Measurements from ENCODE around the gene FOXO3.
A peak's percentile ranks its signal among the peaks of the same experiment; 100 is the strongest.
"Not testable (repeated sequence)": the region's sequence is repeated elsewhere in the genome, so short reads cannot be mapped to it uniquely, and the experiment has no call there.

The FOXO3 gene

DNA sequence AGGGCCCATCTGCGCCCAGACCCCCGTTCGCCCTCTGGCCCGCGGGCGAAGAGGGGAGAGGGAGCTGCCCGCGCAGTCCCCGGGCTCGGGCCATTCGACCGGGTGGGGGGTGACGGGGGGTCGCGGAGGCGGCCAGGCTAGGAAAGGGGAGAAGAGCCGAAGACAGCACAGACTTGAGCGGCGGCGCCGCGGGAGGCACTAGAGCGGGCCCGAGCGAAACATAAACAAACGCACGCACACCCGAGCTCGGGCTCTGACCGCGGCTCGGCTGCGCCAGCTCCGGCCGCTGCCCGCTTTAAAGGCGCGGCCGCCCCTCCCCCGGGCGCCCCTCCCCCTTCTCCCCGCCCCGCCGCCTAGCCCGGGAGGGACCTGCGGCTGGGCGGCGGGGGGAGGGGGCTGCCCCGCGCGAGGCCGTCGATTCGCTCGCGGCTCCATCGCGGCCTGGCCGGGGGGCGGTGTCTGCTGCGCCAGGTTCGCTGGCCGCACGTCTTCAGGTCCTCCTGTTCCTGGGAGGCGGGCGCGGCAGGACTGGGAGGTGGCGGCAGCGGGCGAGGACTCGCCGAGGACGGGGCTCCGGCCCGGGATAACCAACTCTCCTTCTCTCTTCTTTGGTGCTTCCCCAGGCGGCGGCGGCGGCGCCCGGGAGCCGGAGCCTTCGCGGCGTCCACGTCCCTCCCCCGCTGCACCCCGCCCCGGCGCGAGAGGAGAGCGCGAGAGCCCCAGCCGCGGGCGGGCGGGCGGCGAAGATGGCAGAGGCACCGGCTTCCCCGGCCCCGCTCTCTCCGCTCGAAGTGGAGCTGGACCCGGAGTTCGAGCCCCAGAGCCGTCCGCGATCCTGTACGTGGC lies at the start of gene FOXO3:
FOXO3 (plus strand) TSS at position 455 of the 846 bp plus-strand sequence; CDS start at position 747, 292 bp downstream.
- peak; percentile 62 for DNase-seq (ENCODE audit: low read depth, low spot score)
- peak within 1 kb of the TSS; percentile 92 for H3K27ac ChIP-seq

GRCh38 chr6:108518714-108519576 lies 41.8 kb upstream of the FOXO3 start:
- no peak overlapping the region for H3K27ac ChIP-seq
- no peak for DNase-seq (ENCODE audit: low read depth, low spot score)

DNA sequence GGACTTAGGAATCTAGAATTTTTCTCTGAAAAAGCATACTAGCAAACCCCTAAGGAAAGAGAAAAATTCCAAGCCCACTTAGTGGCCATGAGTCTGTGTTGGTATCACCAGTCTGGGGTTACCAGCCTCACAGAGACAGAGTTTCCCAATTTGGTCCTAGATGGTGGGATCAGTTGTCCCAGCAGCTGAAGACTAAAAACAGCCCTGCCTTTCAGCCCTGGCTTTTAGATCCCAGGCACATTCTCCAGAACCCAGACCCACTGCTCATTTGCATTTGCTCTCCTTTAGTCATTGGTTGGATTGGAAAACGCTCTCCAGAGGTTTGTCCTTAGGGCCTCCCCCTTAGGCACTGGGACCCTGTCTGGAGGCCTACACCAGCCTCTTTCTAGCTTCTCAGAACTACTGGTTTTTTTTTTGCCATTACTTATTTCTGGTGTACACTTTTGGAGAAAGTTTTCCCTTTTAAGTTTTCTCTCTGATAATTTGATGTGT lies 39.1 kb upstream of the FOXO3 start:
- H3K27ac ChIP-seq: no peak overlapping the region
- no peak for DNase-seq (ENCODE audit: low read depth, low spot score)

DNA sequence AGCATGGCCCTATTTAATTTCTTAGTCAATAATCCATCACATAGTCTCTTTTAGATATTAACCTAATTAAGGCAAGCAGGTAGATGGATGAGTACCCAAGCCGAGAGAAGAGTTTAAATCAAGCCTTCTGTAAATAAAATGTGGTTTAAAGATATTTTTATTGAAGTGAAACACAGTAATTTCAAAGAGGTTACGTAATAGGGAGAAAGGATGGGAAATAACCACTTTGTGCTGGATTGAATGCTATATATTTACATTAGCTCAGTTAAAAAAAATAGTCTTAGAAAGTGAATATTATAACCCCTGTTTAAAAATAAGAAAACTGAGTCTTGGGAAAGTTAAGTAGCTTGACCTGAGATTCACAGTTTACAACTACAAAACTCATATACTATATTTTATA lies 37.0 kb upstream of the FOXO3 start:
- no peak overlapping the region for H3K27ac ChIP-seq
- DNase-seq (ENCODE audit: low read depth, low spot score): no peak

GRCh38 chr6:108524528-108525248 lies 36.0 kb upstream of the FOXO3 start:
- no peak overlapping the region for H3K27ac ChIP-seq
- no peak for DNase-seq (ENCODE audit: low read depth, low spot score)

GRCh38 chr6:108526739-108527174 lies 34.0 kb upstream of the FOXO3 start:
- no peak overlapping the region for H3K27ac ChIP-seq

GRCh38 chr6:108528878-108529277 lies 31.8 kb upstream of the FOXO3 start:
- no peak for DNase-seq (ENCODE audit: low read depth, low spot score)
- no peak overlapping the region for H3K27ac ChIP-seq

More at GRCh38 chr6:108526739-108527174, 34.0 kb upstream of the FOXO3 start:
- DNase-seq (ENCODE audit: low read depth, low spot score): no peak

DNA sequence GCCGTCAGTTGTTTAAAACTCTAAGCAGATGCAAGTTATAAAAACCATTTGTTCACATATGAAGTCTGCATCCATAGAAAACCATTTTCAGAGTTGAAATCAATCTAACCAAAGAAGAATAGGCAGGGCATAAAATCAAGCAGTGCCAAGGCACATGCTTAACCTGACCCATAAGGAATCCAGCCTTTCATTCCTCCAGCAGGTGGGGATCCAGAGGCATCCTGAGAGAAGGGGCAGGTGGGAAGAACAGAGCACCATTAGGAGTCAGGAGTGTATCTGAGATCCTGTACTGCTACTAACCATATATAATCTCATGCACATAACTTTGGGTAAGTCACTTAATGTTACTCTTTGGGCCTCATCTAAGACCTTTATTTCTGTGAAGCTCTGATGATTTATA lies 29.4 kb upstream of the FOXO3 start:
- DNase-seq (ENCODE audit: low read depth, low spot score): no peak

DNA sequence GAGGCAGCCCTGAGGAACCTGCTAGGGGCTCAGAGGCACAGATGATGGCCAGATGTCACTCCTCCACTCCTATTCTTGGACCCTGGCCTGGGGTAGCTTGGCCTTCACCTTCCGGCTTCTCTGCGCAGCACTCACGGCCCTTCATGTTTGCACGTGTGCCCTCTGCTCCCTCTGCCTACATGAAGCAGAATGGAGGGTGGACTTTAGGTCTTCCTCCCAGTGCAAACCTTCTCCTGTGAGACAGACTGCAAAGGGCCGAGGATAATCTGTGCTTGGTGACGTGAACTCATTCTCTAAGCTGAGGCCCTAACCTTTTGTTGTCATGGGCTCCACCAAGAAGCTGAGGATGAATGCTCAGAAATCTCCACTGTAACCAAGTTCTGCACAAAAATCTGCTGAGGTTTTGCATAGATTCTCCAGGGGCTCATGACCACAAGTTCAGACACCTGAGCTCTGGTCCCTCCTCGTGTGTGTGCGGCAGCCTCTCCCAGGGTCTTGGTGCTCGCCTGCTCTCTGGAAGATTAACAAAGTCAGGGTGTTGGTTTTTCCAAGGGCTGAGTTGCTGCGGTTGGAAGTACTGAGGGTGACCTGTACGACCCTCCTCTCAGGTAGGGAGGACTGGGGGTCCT lies 25.5 kb upstream of the FOXO3 start:
- H3K27ac ChIP-seq: no peak overlapping the region
- DNase-seq (ENCODE audit: low read depth, low spot score): no peak

More for the DNA sequence above, 29.4 kb upstream of the FOXO3 start:
- H3K27ac ChIP-seq: no peak overlapping the region

GRCh38 chr6:108535920-108536535 lies 24.7 kb upstream of the FOXO3 start:
- not testable (repeated sequence) for H3K27ac ChIP-seq; DNase-seq (ENCODE audit: low read depth, low spot score)

DNA sequence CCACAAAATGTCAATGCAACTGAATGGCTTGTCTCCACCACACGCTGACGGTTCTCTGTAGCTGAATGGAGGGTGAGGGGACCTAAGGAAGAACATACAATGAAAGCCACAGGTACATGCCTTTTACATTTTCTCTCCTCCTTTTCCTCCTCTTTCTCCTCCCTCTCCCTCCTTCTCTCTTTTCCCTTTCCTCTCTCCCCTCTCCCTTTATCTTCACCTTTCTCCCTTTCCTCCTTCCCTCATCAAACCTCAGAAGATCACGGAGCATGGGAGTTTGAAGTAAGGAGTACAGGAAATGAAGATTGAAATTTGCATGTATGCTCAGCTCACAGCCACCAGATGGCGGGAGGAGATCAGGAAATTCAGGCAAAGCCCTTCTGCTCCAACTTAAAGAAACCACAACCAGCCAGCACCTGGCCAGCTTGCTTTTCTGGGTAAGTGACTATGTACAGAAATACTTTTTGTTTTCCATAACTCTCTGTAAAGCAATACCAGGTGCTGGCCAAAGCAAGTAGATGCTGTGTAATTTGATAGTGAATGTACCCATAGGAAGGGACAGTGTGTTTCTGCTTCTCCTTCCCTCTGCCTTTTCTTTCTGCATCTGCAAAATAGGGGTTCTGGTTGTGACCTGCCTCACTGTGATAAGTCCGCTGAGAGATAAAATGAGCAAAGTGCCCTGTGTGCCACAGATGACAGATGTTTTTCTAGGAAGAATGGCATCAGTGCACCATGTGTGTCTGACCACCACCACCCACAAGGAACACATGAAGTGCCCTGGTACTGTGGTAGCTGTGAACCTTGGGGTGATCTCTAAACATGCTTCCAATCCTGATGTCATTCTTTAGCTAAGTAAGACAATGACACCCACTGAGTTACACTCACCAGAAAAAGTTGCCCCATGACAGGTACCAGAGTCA lies 18.6 kb upstream of the FOXO3 start:
- H3K27ac ChIP-seq: no peak overlapping the region
- no peak for DNase-seq (ENCODE audit: low read depth, low spot score)

DNA sequence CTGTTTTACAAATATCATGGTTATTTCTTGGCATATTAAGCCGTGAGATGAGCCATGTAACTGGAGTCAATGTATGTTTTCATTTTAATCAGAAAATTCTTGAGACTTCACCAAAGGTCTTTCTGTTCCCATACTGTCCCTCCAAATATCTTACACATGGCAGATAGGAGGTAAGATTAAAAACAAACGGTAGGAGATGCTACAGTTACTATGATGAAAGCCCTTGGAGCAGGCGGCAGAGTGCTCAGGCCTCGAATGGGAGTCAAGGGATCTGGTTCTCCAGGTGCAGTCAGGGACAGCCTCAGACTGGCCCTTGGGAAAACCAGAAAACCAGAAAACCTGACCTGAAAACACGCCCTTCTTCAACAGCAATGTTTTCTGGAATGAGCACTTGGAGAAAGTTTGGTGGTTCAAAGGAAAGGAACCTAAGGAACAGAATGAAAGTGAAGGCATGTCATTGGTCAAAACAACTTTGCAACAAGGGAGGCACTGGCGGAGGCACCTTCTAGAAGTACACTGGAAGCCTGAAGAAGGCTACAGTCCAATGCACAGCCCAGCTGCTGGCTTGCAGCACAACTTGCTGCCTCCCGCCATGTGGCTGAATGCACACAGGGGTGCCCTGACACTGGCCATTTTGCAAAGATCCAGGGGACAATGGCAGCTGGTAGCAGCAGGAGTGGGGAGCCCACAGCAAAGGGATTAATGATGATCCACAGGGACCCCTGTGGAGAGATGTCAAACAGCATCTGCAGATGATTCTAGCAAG lies 17.4 kb upstream of the FOXO3 start:
- no peak overlapping the region for H3K27ac ChIP-seq
- DNase-seq (ENCODE audit: low read depth, low spot score): no peak

DNA sequence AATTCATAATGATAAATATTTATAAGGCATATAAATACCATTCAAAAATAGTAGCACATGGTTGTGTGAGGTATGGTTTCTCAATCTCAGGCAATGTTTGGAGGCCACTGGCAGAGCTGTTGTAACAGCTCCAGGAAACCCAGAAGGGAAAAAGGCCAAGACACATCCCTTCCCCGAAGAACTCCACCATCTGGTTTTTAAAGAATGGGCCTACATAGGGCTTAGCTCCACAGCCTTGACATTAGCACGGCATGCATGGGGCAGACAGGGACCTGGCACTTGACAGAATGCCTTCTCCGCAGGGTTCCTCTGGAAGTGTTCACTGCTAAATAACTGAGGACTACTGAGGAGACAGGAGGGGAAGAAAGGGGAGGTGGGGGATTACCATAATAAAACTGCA lies 16.1 kb upstream of the FOXO3 start:
- DNase-seq (ENCODE audit: low read depth, low spot score): no peak

GRCh38 chr6:108546079-108547049 lies 14.4 kb upstream of the FOXO3 start:
- no peak for DNase-seq (ENCODE audit: low read depth, low spot score)
- H3K27ac ChIP-seq: no peak overlapping the region

More for the DNA sequence above, 16.1 kb upstream of the FOXO3 start:
- no peak overlapping the region for H3K27ac ChIP-seq

DNA sequence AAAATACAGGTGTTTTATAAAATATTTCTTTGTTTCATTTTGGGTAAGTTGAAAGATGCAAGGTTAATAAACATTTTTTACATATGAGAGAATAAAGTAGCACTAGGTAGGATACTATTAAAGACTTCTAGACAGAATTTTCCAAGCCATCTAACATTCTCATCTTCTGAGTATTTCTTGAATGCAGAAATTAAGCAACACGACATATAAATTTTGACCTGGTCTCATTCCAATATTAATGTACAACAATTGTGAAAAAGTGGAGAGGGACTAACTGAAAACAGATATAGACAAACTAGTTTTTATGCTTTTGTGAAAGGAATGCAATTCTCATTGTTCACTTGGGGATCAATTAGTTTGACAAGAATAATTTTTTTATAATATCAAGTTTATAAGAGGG lies 11.5 kb upstream of the FOXO3 start:
- no peak overlapping the region for H3K27ac ChIP-seq
- DNase-seq (ENCODE audit: low read depth, low spot score): no peak

DNA sequence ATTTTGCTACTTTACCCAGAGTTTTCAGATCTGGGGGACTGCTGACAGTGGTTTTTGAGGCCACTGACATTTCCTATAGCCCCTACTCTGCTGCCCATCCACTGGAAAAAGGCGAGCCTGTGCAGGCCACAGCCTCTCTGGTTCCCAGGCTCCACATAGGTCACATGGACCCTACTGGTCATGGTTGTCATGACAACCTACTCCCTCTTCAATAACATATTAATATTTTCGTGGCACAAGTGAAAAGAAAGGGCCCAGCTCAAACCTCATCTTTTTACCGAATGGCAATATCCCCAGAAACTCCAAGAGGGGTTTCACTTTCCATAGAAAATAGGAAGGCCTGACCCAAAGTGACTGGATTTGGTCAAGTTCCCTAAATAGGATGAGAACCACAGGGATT lies 11.0 kb upstream of the FOXO3 start:
- no peak for DNase-seq (ENCODE audit: low read depth, low spot score)
- H3K27ac ChIP-seq: no peak overlapping the region

- H3K27ac ChIP-seq: no peak overlapping the region
- no peak for DNase-seq (ENCODE audit: low read depth, low spot score)
Measured at GRCh38 chr6:108550256-108550655, 10.5 kb upstream of the FOXO3 start.

All from epithelial cell of prostate (primary cell).